COLO668 (cell line): Measurements from ENCODE around the gene ZNF85.
"Not testable (repeated sequence)": the region's sequence is repeated elsewhere in the genome, so short reads cannot be mapped to it uniquely, and the experiment has no call there.

ENCODE experiments used
- DNase-seq: peaks from one replicate; lab custom pipeline; 2025; ENCODE audit not compliant: unreplicated experiment; lab: John Stamatoyannopoulos, UW

Gene ZNF85

GRCh38 chr19:20923077-20923871, at the start of gene ZNF85:
Gene ZNF85 (plus strand): TSS chr19:20923251. CDS start chr19:20923401, 150 bp downstream.
- DNase-seq: peak; percentile 45

- DNase-seq: no peak
Measured at GRCh38 chr19:20879501-20879900, 43.5 kb upstream of the ZNF85 start.

- DNase-seq: no peak
Measured at GRCh38 chr19:20912973-20913372, 10.1 kb upstream of the ZNF85 start.

GRCh38 chr19:20925481-20925880, 2.4 kb downstream of the ZNF85 start:
- no peak for DNase-seq

DNA sequence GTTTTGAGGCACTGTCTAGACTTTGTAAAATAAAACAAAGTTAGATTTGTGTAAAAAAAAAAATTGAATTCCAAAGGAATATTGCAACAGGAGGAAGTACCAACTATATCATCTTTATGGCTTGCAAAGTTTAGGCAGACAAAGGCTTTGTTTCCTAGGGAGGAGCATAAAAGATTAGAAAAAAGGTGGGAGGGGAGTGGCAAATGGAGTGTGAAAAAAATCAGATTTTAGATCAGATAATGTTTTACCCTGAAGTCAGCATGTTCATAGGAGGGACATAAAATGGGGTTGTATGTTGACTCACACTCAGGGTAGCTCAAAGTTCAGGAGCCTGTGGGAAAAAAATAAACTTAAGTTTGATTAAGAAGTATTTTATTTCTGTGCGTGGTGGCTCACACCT, 3.7 kb downstream of the ZNF85 start:
- DNase-seq: no peak

- DNase-seq: no peak
Measured at GRCh38 chr19:20928371-20928770, 5.3 kb downstream of the ZNF85 start.

DNA sequence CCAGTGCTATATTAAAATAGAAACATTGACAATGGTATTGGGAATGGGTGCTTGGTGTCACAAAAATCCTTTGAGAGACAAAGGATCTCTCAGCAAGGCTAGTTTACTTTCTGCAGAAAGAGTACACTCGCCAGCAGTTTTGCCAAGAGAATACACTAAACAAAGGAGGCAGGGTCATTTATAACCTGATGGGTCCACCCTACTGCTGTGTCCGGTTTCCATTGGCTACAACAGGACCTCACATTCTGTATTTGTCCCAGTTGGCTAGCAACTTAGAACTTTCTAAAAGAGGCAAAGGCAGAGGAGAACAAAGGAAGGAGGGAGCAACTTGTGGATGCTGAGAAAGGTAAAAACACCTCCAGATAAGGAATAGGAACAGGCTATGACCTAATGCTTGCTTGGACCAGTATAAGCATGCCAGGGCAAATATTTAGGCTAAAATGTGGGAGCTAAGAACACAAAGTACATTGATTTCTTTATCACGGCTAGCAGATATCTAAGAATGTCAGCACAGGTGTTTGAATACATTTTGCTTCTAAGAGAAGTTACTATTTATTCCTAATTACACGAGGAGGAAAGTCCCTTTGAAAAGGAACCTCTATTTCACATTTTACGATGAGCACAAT, 13.4 kb downstream of the ZNF85 start:
- DNase-seq: not testable (repeated sequence)

DNA sequence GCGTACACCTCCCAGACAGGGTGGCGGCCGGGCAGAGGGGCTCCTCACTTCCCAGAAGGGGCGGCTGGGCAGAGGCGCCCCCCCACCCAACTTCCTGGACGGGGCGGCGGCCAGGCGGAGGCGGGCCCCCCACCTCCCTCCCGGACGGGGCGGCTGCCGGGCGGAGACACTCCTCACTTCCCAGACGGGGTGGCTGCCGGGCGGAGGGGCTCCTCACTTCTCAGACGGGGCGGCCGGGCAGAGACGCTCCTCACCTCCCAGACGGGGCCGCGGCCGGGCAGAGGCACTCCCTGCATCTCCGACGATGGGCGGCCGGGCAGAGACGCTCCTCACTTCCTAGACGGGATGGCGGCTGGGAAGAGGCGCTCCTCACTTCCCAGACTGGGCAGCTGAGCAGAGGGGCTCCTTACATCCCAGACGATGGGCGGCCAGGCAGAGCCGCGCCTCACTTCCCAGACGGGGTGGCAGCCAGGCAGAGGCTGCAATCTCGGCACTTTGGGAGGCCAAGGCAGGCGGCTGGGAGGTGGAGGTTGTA, 29.6 kb downstream of the ZNF85 start:
- DNase-seq: not testable (repeated sequence)

GRCh38 chr19:20964798-20965197, 41.7 kb downstream of the ZNF85 start:
- DNase-seq: peak; percentile 21

DNA sequence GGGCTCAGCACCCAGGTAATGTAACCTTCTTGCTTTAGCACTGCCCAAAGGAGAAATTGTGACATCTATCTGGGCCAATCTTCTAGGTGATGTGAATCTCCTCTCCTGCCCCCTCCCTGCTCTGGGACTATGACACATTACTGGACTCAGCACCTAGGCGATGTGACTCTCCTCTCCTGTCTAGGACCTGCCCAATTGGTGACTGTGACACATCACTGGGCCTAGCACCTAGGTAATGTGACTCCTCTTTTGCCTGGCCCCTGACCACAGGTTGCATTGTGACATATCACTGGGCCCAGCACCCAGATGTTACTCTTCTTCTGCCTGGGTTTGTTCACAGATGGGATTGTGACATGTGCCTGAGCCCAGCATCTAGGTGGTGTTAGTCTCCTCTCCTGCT, 45.0 kb downstream of the ZNF85 start:
- DNase-seq: no peak

- DNase-seq: no peak
Measured at GRCh38 chr19:20969498-20969897, 46.4 kb downstream of the ZNF85 start.

- DNase-seq: no peak
Measured at GRCh38 chr19:20969898-20970297, 46.8 kb downstream of the ZNF85 start.

DNA sequence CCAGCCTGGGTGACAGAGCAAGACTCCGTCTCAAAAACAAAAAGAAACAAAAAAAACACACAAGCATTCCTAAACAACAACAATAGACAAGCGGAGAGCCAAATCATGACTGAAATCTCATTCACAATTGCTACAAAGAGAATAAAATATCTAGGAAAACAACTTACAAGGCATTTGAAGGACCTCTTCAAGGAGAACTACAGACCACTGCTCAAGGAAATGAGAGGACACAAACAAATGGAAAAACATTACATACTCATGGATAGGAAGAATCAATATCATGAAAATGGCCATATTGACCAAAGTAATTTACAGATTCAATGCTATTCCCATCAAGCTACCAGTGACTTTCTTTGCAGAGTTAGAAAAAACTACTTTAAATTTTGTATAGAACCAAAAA, 69.7 kb downstream of the ZNF85 start:
- DNase-seq: not testable (repeated sequence)

GRCh38 chr19:20999731-21000352, 76.8 kb downstream of the ZNF85 start:
- DNase-seq: peak; percentile 82
